K562 (cell line): ENCODE measurements around the gene AKT1S1. TPM values are rescaled to one million over a fixed set of nuclear protein-coding genes. Genes with fewer than 3 reads are reported as not detected.

Experiments used
- BCOR ChIP-seq: fragments of 450-650 bp; IDR thresholded peaks from 2 replicates; pipeline ENCODE4 v1.6.1; 2016
- CBX8 ChIP-seq: fragments of 200-600 bp; sonication (generic); IDR thresholded peaks from 2 replicates; pipeline ENCODE4 v1.6.1; 2012; ENCODE audit warnings: borderline replicate concordance, mixed run types, low read depth, mild to moderate bottlenecking, moderate library complexity, mixed read lengths, low read length, control low read depth, inconsistent platforms; ENCODE audit not compliant: poor library complexity, severe bottlenecking; ENCODE audit errors: extremely low read depth
- HINFP ChIP-seq: fragments of 450-650 bp; conservative IDR thresholded peaks from 2 replicates; pipeline ENCODE4 v1.6.1; 2016; ENCODE audit warnings: missing genetic modification characterization, low read depth, mild to moderate bottlenecking, control low read depth, missing compliant biosample characterization
- KHSRP ChIP-seq: fragments of 450-650 bp; IDR thresholded peaks from 2 replicates; pipeline ENCODE4 v1.6.1; 2017
- PTBP1 ChIP-seq: fragments of 200-400 bp; formaldehyde crosslinking; IDR thresholded peaks from 2 replicates; pipeline ENCODE4 v1.6.1; 2017; ENCODE audit warnings: low read depth, low read length
- SNIP1 ChIP-seq: fragments of 450-650 bp; IDR thresholded peaks from 2 replicates; pipeline ENCODE4 v1.7.1; 2017; ENCODE audit warnings: low read depth, mild to moderate bottlenecking
- STAT5A ChIP-seq: IDR thresholded peaks from 2 replicates; pipeline ENCODE4 v1.6.1; 2012; ENCODE audit warnings: low read length, inconsistent platforms, borderline replicate concordance
- U2AF2 ChIP-seq: fragments of 200-400 bp; formaldehyde crosslinking; optimal IDR thresholded peaks from 2 replicates; pipeline ENCODE3; 2017; ENCODE audit warnings: low read depth, mild to moderate bottlenecking, low read length
- YBX1 ChIP-seq: fragments of 450-650 bp; IDR thresholded peaks from 2 replicates; pipeline ENCODE4 v1.7.1; 2016; ENCODE audit warnings: mild to moderate bottlenecking
- ZNF668 ChIP-seq: fragments of 250-450 bp; sonication (Bioruptor Pico); IDR thresholded peaks from 2 replicates; pipeline ENCODE4 v1.8.0; 2022; ENCODE audit warnings: mild to moderate bottlenecking, inconsistent platforms
- ZNF740 ChIP-seq, 3 experiments: fragments of 200-800 bp in 1 of 3; sonication (Bioruptor generic) in 1 of 3; sonication (generic) in 1 of 3; formaldehyde crosslinking in 1 of 3; IDR thresholded peaks; 2 replicates each; pipeline versions ENCODE4 v1.6.1 to v1.8.0; 2016 to 2022; ENCODE audit warnings: mild to moderate bottlenecking in 2 of 3, missing compliant biosample characterization in 2 of 3, missing genetic modification characterization in 2 of 3, missing genetic modification reagents in 1 of 3
- polyA plus RNA-seq, 8 experiments: library from polyadenylated mRNA; depleted of rRNA in 4 of 8; stranded (reverse) in 5 of 8; unstranded in 3 of 8; fragments of >200 nt; fragmentation: Nextera tagmentation in 2 of 8; fragmentation: Illumina TruSeq in 1 of 8; extraction: Ambion mirVana in 2 of 8; extraction: Trizol in 1 of 8; gene quantifications; 2 replicates each; pipeline versions ENCODE4 v1.2.1 to v1.2.3, GENCODE V29; 2011 to 2014; ENCODE audit warnings: inconsistent platforms in 1 of 8, missing spikeins in 1 of 8
- total RNA-seq, 7 experiments: library from RNA; depleted of rRNA in 6 of 7; stranded (reverse); fragments of >200 nt in 6 of 7; fragmentation: Illumina TruSeq in 2 of 7; extraction: Trizol in 2 of 7; gene quantifications; 2 replicates each; pipeline versions ENCODE4 v1.2.1 to v1.2.3, GENCODE V29; 2011 to 2021; ENCODE audit warnings: low replicate concordance in 1 of 7
- TF ChIP-seq, protein P1 (sequence below): fragments of 450-650 bp; IDR thresholded peaks from 2 replicates; pipeline ENCODE4 v1.6.1; 2017; ENCODE audit warnings: antibody characterized with exemption
- TF ChIP-seq, protein P2 (sequence below): fragments of 250-450 bp; sonication (Bioruptor Pico); IDR thresholded peaks from 2 replicates; pipeline ENCODE4 v1.5.0; 2020; ENCODE audit warnings: mild to moderate bottlenecking, borderline replicate concordance

The AKT1S1 gene
- total and polyA plus RNA-seq, 9 of the 15 experiments (the other 6 are each of a cell fraction or from before 2014, with no cell fraction given), result 1.2 to 50.3 (median 17.1) TPM

DNA sequence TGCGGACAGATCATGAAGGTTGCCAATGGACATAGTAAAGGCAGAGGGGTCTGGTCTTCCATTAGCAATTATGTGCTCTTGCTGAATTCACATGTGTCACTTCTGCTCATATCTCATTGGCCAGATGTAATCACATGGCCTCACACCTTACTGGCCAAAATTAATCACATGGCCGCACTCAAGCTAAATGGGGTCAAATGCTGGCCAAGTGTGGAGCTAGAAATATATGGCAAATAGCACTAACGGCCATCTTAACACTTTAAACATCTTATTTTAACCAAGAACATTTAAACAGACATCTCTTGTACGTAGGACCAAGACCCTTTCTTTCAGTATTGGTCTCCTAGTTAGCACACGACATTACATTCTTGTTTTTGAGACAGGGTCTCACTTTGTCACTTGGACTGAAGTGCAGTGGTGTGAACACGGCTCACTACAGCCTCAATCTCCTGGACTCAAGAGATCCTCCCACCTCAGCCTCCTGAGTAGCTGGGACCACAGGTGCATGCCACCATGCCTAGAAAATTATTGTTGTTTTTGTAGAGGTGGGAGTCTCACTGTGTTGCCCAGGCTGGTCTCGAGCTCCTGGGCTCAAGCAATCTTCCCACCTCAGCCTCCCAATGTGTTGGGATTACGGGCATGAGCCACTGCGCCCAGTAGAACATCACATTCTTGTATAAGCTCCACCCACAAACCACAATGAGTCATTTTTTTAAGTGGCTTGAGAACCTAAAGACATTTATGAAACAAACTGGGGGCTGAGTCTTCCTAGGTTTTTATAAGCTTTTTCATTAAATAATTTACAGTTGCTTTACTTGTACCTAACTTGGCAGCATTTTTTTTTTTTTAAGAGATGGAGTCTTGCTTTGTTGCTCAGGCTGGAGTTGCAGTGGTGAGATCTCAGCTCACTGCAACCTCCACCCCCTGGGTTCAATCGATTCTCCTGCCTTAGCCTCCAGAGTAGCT is 29.1 kb downstream of the AKT1S1 start (continued):
- TF ChIP-seq, protein P1, sequence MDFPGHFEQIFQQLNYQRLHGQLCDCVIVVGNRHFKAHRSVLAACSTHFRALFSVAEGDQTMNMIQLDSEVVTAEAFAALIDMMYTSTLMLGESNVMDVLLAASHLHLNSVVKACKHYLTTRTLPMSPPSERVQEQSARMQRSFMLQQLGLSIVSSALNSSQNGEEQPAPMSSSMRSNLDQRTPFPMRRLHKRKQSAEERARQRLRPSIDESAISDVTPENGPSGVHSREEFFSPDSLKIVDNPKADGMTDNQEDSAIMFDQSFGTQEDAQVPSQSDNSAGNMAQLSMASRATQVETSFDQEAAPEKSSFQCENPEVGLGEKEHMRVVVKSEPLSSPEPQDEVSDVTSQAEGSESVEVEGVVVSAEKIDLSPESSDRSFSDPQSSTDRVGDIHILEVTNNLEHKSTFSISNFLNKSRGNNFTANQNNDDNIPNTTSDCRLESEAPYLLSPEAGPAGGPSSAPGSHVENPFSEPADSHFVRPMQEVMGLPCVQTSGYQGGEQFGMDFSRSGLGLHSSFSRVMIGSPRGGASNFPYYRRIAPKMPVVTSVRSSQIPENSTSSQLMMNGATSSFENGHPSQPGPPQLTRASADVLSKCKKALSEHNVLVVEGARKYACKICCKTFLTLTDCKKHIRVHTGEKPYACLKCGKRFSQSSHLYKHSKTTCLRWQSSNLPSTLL, result no peak
- TF ChIP-seq ZNF740 (CRISPR knock-in tag; IDR thresholded peaks at IDR 0.05), result no peak
- no peak for TF ChIP-seq ZNF740 (tag; IDR thresholded peaks at IDR 0.05)
- TF ChIP-seq BCOR, result peak; percentile 42
- no peak for TF ChIP-seq CBX8
- no peak for TF ChIP-seq STAT5A
- no peak for TF ChIP-seq PTBP1
- no peak for TF ChIP-seq HINFP (tag)
- TF ChIP-seq YBX1, result no peak
- no peak for TF ChIP-seq ZNF668 (CRISPR knock-in tag)
- no peak for TF ChIP-seq SNIP1
- no peak for TF ChIP-seq U2AF2
- TF ChIP-seq KHSRP, result no peak
- TF ChIP-seq, protein P2, sequence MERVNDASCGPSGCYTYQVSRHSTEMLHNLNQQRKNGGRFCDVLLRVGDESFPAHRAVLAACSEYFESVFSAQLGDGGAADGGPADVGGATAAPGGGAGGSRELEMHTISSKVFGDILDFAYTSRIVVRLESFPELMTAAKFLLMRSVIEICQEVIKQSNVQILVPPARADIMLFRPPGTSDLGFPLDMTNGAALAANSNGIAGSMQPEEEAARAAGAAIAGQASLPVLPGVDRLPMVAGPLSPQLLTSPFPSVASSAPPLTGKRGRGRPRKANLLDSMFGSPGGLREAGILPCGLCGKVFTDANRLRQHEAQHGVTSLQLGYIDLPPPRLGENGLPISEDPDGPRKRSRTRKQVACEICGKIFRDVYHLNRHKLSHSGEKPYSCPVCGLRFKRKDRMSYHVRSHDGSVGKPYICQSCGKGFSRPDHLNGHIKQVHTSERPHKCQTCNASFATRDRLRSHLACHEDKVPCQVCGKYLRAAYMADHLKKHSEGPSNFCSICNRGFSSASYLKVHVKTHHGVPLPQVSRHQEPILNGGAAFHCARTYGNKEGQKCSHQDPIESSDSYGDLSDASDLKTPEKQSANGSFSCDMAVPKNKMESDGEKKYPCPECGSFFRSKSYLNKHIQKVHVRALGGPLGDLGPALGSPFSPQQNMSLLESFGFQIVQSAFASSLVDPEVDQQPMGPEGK, result no peak
